K562 (cell line): Measurements from ENCODE around the gene CABP4. TPM values are rescaled to one million over a fixed set of nuclear protein-coding genes. Genes with fewer than 3 reads are reported as not detected.

Experiments used
- ARHGAP35 ChIP-seq: fragments of 450-650 bp; IDR thresholded peaks from 2 replicates; pipeline ENCODE4 v1.6.1; 2018; ENCODE audit not compliant: partially characterized antibody
- BRCA1 ChIP-seq, 2 experiments: fragments of 450-650 bp in 1 of 2; sonication (generic) in 1 of 2; formaldehyde crosslinking in 1 of 2; IDR thresholded peaks; 2 replicates each; pipeline versions ENCODE4 v1.5.0 to v1.6.1; 2017 to 2020; ENCODE audit warnings: mild to moderate bottlenecking in 1 of 2, missing genetic modification reagents in 1 of 2
- CBX3 ChIP-seq, 2 experiments: IDR thresholded peaks; 1 replicate in 1 of 2; 2 replicates in 1 of 2; pipeline ENCODE4 v1.6.1; 2012; ENCODE audit warnings: inconsistent platforms in 2 of 2, low read length in 2 of 2, borderline replicate concordance in 1 of 2, control low read depth in 1 of 2
- CREM ChIP-seq: IDR thresholded peaks from 2 replicates; pipeline ENCODE4 v1.6.1; 2014; ENCODE audit warnings: antibody characterized with exemption, low read depth
- CXXC5 ChIP-seq: fragments of 250-450 bp; sonication (Bioruptor Pico); IDR thresholded peaks from 2 replicates; pipeline ENCODE4 v1.8.0; 2022; ENCODE audit warnings: inconsistent platforms, mild to moderate bottlenecking, moderate library complexity
- HDAC8 ChIP-seq: fragments of 450-650 bp; IDR thresholded peaks from 2 replicates; pipeline ENCODE4 v1.6.1; 2016; ENCODE audit warnings: mild to moderate bottlenecking, missing genetic modification characterization, moderate library complexity, missing compliant biosample characterization
- ID3 ChIP-seq, 2 experiments: fragments of 250-450 bp in 1 of 2; fragments of 450-650 bp in 1 of 2; sonication (Bioruptor Pico) in 1 of 2; IDR thresholded peaks; 2 replicates each; pipeline versions ENCODE4 v1.6.1 to v1.8.0; 2016 to 2021; ENCODE audit warnings: mild to moderate bottlenecking in 2 of 2, moderate library complexity in 2 of 2, missing compliant biosample characterization in 1 of 2, missing genetic modification characterization in 1 of 2
- MED1 ChIP-seq: sonication (generic); formaldehyde crosslinking; IDR thresholded peaks from 2 replicates; pipeline ENCODE4 v1.8.1; 2023; ENCODE audit warnings: missing genetic modification reagents, borderline replicate concordance
- MGA ChIP-seq: fragments of 450-650 bp; IDR thresholded peaks from 2 replicates; pipeline ENCODE4 v1.6.1; 2016; ENCODE audit warnings: mild to moderate bottlenecking, moderate library complexity
- MLLT1 ChIP-seq, 2 experiments: fragments of 450-650 bp; IDR thresholded peaks; 2 replicates each; pipeline ENCODE4 v1.6.1; 2016
- MTA2 ChIP-seq: fragments of 450-650 bp; IDR thresholded peaks from 2 replicates; pipeline ENCODE4 v1.6.1; 2016; ENCODE audit warnings: low read depth
- POLR2B ChIP-seq: fragments of 450-650 bp; IDR thresholded peaks from 2 replicates; pipeline ENCODE4 v1.6.1; 2018; ENCODE audit warnings: low read depth; ENCODE audit not compliant: partially characterized antibody
- SIN3B ChIP-seq: fragments of 450-650 bp; IDR thresholded peaks from 2 replicates; pipeline ENCODE4 v1.6.1; 2017; ENCODE audit warnings: low read depth, mild to moderate bottlenecking, moderate library complexity
- polyA plus RNA-seq, 8 experiments: library from polyadenylated mRNA; depleted of rRNA in 4 of 8; stranded (reverse) in 5 of 8; unstranded in 3 of 8; fragments of >200 nt; fragmentation: Nextera tagmentation in 2 of 8; fragmentation: Illumina TruSeq in 1 of 8; extraction: Ambion mirVana in 2 of 8; extraction: Trizol in 1 of 8; gene quantifications; 2 replicates each; pipeline versions ENCODE4 v1.2.1 to v1.2.3, GENCODE V29; 2011 to 2014; ENCODE audit warnings: inconsistent platforms in 1 of 8, missing spikeins in 1 of 8
- total RNA-seq, 7 experiments: library from RNA; depleted of rRNA in 6 of 7; stranded (reverse); fragments of >200 nt in 6 of 7; fragmentation: Illumina TruSeq in 2 of 7; extraction: Trizol in 2 of 7; gene quantifications; 2 replicates each; pipeline versions ENCODE4 v1.2.1 to v1.2.3, GENCODE V29; 2011 to 2021; ENCODE audit warnings: low replicate concordance in 1 of 7

The CABP4 gene
- total and polyA plus RNA-seq, 9 of the 15 experiments (the other 6 are each of a cell fraction or from before 2014, with no cell fraction given): 0.11 TPM; not detected in 8

- no peak for TF ChIP-seq MED1 (CRISPR knock-in tag)
- TF ChIP-seq HDAC8 (tag): peak; percentile 73; the same call in 1 of the 2 replicates
- TF ChIP-seq SIN3B: peak; percentile 55; the same call in 1 of the 2 replicates
- TF ChIP-seq ID3 (CRISPR knock-in tag; IDR thresholded peaks at IDR 0.05): no peak
- TF ChIP-seq ID3 (tag; IDR thresholded peaks at IDR 0.05): peak; percentile 84
- TF ChIP-seq MLLT1 (IDR thresholded peaks at IDR 0.05): no peak
- TF ChIP-seq CREM: peak; percentile 88
- no peak for TF ChIP-seq ARHGAP35
- no peak for TF ChIP-seq CBX3 (IDR thresholded peaks at IDR 0.05; ENCODE audit: borderline replicate concordance in 1 of 2, low read length in 2 of 2)
- TF ChIP-seq POLR2B: no peak
- no peak for TF ChIP-seq MGA
- no peak for TF ChIP-seq MTA2
- TF ChIP-seq BRCA1 (IDR thresholded peaks at IDR 0.05): no peak
- no peak for TF ChIP-seq BRCA1 (CRISPR knock-in tag; IDR thresholded peaks at IDR 0.05)
- TF ChIP-seq CXXC5 (CRISPR knock-in tag): peak; percentile 89
Measured at GRCh38 chr11:67420646-67421429, 34.3 kb upstream of the CABP4 start (continued).
